GM23338 (cell line): ENCODE results near the gene LRP11. TPM values are rescaled to one million over a fixed set of nuclear protein-coding genes. Genes with fewer than 3 reads are reported as not detected.

Experiments
- ATAC-seq: fragments of 200-7000 bp; cut with Tn5 transposase; 3 replicates; pipeline ENCODE4 v1.9.1; 2020
- DNase-seq: peaks from one replicate; pipeline ENCODE4 v3.0.0-alpha.2; 2015; ENCODE audit warnings: low spot score
- H2AFZ ChIP-seq: fragments of 200-600 bp; sonication (generic); 2 replicates; pipeline ENCODE4 v1.8.0; 2016; ENCODE audit warnings: antibody characterized with exemption, mild to moderate bottlenecking, moderate library complexity
- H3F3A ChIP-seq: fragments of 200-600 bp; sonication (generic); replicated peaks from 2 replicates; pipeline ENCODE4 v1.8.0; 2017; ENCODE audit warnings: antibody characterized with exemption, mixed run types, low read depth
- H3K27ac ChIP-seq: fragments of 200-600 bp; sonication (generic); 2 replicates; pipeline ENCODE4 v1.6.1; 2016; ENCODE audit warnings: low read depth
- H3K27me3 ChIP-seq: fragments of 200-600 bp; sonication (generic); 2 replicates; pipeline ENCODE4 v1.8.0; 2016; ENCODE audit warnings: mild to moderate bottlenecking, mixed run types, moderate library complexity; ENCODE audit not compliant: insufficient read depth
- H3K36me3 ChIP-seq: fragments of 200-600 bp; sonication (generic); 2 replicates; pipeline ENCODE4 v1.8.0; 2016; ENCODE audit warnings: mild to moderate bottlenecking; ENCODE audit not compliant: insufficient read depth
- H3K4me1 ChIP-seq: fragments of 200-600 bp; sonication (generic); 2 replicates; pipeline ENCODE4 v1.8.0; 2016; ENCODE audit warnings: mild to moderate bottlenecking, moderate library complexity; ENCODE audit not compliant: insufficient read depth
- H3K4me2 ChIP-seq: fragments of 200-600 bp; sonication (generic); 2 replicates; pipeline ENCODE4 v1.7.1; 2017; ENCODE audit warnings: mixed run types
- H3K4me3 ChIP-seq: fragments of 200-600 bp; sonication (generic); 2 replicates; pipeline ENCODE4 v1.6.1; 2016; ENCODE audit warnings: mixed run types
- H3K79me2 ChIP-seq: fragments of 200-600 bp; sonication (generic); replicated peaks from 2 replicates; pipeline ENCODE4 v1.8.0; 2017; ENCODE audit warnings: mild to moderate bottlenecking; ENCODE audit not compliant: insufficient read depth
- H3K9me2 ChIP-seq: fragments of 200-600 bp; sonication (generic); 2 replicates; pipeline ENCODE4 v1.8.0; 2017; ENCODE audit not compliant: insufficient read depth
- H4K20me1 ChIP-seq: fragments of 200-600 bp; sonication (generic); replicated peaks from 2 replicates; pipeline ENCODE4 v1.8.0; 2017; ENCODE audit warnings: mild to moderate bottlenecking; ENCODE audit not compliant: insufficient read depth
- H3K27ac Mint-ChIP-seq: 2 replicates; pipeline ENCODE4 v1.8.0; 2020; ENCODE audit warnings: inconsistent platforms, mild to moderate bottlenecking, moderate library complexity, mixed read lengths
- H3K27me3 Mint-ChIP-seq: 3 replicates; pipeline ENCODE4 v1.8.0; 2022; ENCODE audit warnings: low read depth, mild to moderate bottlenecking, moderate library complexity, mixed read lengths, inconsistent platforms; ENCODE audit not compliant: insufficient read depth, poor library complexity
- H3K36me3 Mint-ChIP-seq: 3 replicates; pipeline ENCODE4 v1.8.0; 2021; ENCODE audit warnings: low read depth, mild to moderate bottlenecking, inconsistent platforms, moderate library complexity, mixed read lengths
- H3K4me1 Mint-ChIP-seq: 3 replicates; pipeline ENCODE4 v1.8.0; 2020; ENCODE audit warnings: mild to moderate bottlenecking, inconsistent platforms, mixed read lengths
- H3K4me3 Mint-ChIP-seq: 3 replicates; pipeline ENCODE4 v1.8.0; 2021; ENCODE audit warnings: moderate library complexity, mild to moderate bottlenecking, inconsistent platforms, mixed read lengths
- H3K9me3 Mint-ChIP-seq: 3 replicates; pipeline ENCODE4 v1.8.0; 2020; ENCODE audit warnings: moderate library complexity, mild to moderate bottlenecking, inconsistent platforms, mixed read lengths
- CREB1 ChIP-seq: fragments of 250-450 bp; sonication (Bioruptor Pico); IDR thresholded peaks from 2 replicates; pipeline ENCODE4 v1.5.0; 2020; ENCODE audit warnings: low read depth, mild to moderate bottlenecking, moderate library complexity
- CTCF ChIP-seq, 2 experiments: fragments of 200-600 bp in 1 of 2; sonication (generic) in 1 of 2; conservative IDR thresholded peaks; 2 replicates each; pipeline versions ENCODE4 v1.5.1 to v1.6.1; 2016 to 2017; ENCODE audit warnings: antibody characterized with exemption in 2 of 2, low read depth in 2 of 2, mild to moderate bottlenecking in 2 of 2, moderate library complexity in 1 of 2
- ETS1 ChIP-seq: IDR thresholded peaks from 2 replicates; pipeline ENCODE4 v1.6.1; 2016; ENCODE audit warnings: antibody characterized with exemption
- EZH2 ChIP-seq: fragments of 200-600 bp; sonication (generic); IDR thresholded peaks from one replicate; pipeline ENCODE4 v1.8.0; 2017; ENCODE audit warnings: antibody characterized with exemption, mild to moderate bottlenecking, low read depth; ENCODE audit not compliant: unreplicated experiment
- EZH2phosphoT487 ChIP-seq: fragments of 200-600 bp; sonication (generic); IDR thresholded peaks from one replicate; pipeline ENCODE4 v1.8.1; 2018; ENCODE audit warnings: antibody characterized with exemption; ENCODE audit not compliant: unreplicated experiment
- JUNB ChIP-seq: IDR thresholded peaks from one replicate; pipeline ENCODE4 v1.6.1; 2016; ENCODE audit warnings: antibody characterized with exemption; ENCODE audit not compliant: unreplicated experiment
- NANOG ChIP-seq: IDR thresholded peaks from 2 replicates; pipeline ENCODE4 v1.6.1; 2016; ENCODE audit warnings: antibody characterized with exemption, borderline replicate concordance
- POLR2AphosphoS5 ChIP-seq: IDR thresholded peaks from 2 replicates; pipeline ENCODE4 v1.6.1; 2016; ENCODE audit warnings: antibody characterized with exemption, low read depth
- STAT1 ChIP-seq: IDR thresholded peaks from one replicate; pipeline ENCODE4 v1.6.1; 2016; ENCODE audit warnings: antibody characterized with exemption; ENCODE audit not compliant: unreplicated experiment
- ZNF114 ChIP-seq: fragments of 250-450 bp; sonication (Bioruptor Pico); IDR thresholded peaks from 2 replicates; pipeline ENCODE4 v1.5.0; 2020; ENCODE audit warnings: mild to moderate bottlenecking, moderate library complexity
- ZNF331 ChIP-seq: fragments of 250-450 bp; sonication (Bioruptor Pico); IDR thresholded peaks from 2 replicates; pipeline ENCODE4 v1.5.0; 2020; ENCODE audit warnings: low read depth, mild to moderate bottlenecking, moderate library complexity
- polyA plus RNA-seq: library from polyadenylated mRNA; unstranded; fragments of >200 nt; fragmentation: Nextera tagmentation; extraction: Ambion mirVana; gene quantifications from 2 replicates; pipeline ENCODE4 v1.2.1, GENCODE V29; 2016
- total RNA-seq: library from RNA; depleted of rRNA; stranded (reverse); fragments of >200 nt; shearing (Covaris generic); gene quantifications from 2 replicates; pipeline ENCODE4 v1.2.3, GENCODE V29; 2014
- TF ChIP-seq, protein P1 (sequence below): IDR thresholded peaks from one replicate; pipeline ENCODE4 v1.6.1; 2018; ENCODE audit warnings: antibody characterized with exemption; ENCODE audit not compliant: unreplicated experiment
- TF ChIP-seq, protein P2 (sequence below): fragments of 250-450 bp; sonication (Bioruptor Pico); IDR thresholded peaks from 2 replicates; pipeline ENCODE4 v1.5.0; 2020; ENCODE audit warnings: mild to moderate bottlenecking, moderate library complexity

LRP11 gene
- total and polyA plus RNA-seq, 2 experiments from 2014 or later = 10.8 to 37.1 TPM

DNA sequence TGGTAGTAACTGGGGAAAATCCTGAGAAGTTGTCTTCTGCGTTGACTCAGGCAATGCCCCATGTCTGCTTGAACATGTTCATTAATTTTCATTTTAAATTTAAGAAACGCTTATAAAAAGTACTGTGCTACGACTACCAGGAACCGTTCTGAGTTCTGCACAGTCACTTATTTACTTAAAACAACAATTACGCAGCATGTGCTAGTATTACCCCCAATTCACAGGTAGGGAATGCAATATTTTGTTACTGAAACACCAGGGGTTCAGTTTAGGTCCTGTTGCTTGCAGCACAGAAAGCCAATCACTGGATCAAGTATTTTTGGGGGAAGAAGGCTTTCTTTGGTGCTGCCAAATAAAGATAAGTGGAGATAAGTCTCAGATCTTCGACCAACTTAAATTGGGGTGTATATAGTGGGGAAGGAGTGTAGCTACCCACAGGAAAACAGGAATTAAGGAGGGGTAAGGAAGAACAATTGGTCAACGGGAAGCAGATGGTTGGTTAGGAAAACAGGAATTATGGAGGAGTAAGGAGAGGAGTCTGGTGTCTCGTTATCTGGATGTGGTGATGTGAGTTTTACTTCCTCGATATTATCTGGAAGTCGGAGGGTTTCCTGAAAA is 5.2 kb upstream of the LRP11 start:
- Histone ChIP-seq H3K27ac (no peak overlapping the region), H3K9me2 (no peaks in the 10 kb centered on the region; the same call in none of the 2 replicates), H3F3A (no peaks in the 10 kb centered on the region), H4K20me1 (no peaks in the 10 kb centered on the region), H3K79me2 (no peaks in the 10 kb centered on the region), H2AFZ (no peak overlapping the region), H3K4me2 (no peak overlapping the region), H3K4me3 (no peak overlapping the region), H3K27me3 (no peaks in the 10 kb centered on the region), H3K4me1 (no peaks in the 10 kb centered on the region), H3K36me3 (no peaks in the 10 kb centered on the region)
- TF ChIP-seq ZNF114 (CRISPR knock-in tag) (no peak), NANOG (no peak), CTCF (conservative IDR thresholded peaks at IDR 0.05; ENCODE audit: low read depth in 2 of 2) (no peak), ZNF331 (CRISPR knock-in tag) (no peak), ETS1 (no peak), POLR2AphosphoS5 (no peak), JUNB (no peak), CREB1 (CRISPR knock-in tag) (no peak), STAT1 (no peak), EZH2 (no peak), EZH2phosphoT487 (no peak)
- TF ChIP-seq, protein P1, sequence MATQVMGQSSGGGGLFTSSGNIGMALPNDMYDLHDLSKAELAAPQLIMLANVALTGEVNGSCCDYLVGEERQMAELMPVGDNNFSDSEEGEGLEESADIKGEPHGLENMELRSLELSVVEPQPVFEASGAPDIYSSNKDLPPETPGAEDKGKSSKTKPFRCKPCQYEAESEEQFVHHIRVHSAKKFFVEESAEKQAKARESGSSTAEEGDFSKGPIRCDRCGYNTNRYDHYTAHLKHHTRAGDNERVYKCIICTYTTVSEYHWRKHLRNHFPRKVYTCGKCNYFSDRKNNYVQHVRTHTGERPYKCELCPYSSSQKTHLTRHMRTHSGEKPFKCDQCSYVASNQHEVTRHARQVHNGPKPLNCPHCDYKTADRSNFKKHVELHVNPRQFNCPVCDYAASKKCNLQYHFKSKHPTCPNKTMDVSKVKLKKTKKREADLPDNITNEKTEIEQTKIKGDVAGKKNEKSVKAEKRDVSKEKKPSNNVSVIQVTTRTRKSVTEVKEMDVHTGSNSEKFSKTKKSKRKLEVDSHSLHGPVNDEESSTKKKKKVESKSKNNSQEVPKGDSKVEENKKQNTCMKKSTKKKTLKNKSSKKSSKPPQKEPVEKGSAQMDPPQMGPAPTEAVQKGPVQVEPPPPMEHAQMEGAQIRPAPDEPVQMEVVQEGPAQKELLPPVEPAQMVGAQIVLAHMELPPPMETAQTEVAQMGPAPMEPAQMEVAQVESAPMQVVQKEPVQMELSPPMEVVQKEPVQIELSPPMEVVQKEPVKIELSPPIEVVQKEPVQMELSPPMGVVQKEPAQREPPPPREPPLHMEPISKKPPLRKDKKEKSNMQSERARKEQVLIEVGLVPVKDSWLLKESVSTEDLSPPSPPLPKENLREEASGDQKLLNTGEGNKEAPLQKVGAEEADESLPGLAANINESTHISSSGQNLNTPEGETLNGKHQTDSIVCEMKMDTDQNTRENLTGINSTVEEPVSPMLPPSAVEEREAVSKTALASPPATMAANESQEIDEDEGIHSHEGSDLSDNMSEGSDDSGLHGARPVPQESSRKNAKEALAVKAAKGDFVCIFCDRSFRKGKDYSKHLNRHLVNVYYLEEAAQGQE = no peak
- TF ChIP-seq, protein P2, sequence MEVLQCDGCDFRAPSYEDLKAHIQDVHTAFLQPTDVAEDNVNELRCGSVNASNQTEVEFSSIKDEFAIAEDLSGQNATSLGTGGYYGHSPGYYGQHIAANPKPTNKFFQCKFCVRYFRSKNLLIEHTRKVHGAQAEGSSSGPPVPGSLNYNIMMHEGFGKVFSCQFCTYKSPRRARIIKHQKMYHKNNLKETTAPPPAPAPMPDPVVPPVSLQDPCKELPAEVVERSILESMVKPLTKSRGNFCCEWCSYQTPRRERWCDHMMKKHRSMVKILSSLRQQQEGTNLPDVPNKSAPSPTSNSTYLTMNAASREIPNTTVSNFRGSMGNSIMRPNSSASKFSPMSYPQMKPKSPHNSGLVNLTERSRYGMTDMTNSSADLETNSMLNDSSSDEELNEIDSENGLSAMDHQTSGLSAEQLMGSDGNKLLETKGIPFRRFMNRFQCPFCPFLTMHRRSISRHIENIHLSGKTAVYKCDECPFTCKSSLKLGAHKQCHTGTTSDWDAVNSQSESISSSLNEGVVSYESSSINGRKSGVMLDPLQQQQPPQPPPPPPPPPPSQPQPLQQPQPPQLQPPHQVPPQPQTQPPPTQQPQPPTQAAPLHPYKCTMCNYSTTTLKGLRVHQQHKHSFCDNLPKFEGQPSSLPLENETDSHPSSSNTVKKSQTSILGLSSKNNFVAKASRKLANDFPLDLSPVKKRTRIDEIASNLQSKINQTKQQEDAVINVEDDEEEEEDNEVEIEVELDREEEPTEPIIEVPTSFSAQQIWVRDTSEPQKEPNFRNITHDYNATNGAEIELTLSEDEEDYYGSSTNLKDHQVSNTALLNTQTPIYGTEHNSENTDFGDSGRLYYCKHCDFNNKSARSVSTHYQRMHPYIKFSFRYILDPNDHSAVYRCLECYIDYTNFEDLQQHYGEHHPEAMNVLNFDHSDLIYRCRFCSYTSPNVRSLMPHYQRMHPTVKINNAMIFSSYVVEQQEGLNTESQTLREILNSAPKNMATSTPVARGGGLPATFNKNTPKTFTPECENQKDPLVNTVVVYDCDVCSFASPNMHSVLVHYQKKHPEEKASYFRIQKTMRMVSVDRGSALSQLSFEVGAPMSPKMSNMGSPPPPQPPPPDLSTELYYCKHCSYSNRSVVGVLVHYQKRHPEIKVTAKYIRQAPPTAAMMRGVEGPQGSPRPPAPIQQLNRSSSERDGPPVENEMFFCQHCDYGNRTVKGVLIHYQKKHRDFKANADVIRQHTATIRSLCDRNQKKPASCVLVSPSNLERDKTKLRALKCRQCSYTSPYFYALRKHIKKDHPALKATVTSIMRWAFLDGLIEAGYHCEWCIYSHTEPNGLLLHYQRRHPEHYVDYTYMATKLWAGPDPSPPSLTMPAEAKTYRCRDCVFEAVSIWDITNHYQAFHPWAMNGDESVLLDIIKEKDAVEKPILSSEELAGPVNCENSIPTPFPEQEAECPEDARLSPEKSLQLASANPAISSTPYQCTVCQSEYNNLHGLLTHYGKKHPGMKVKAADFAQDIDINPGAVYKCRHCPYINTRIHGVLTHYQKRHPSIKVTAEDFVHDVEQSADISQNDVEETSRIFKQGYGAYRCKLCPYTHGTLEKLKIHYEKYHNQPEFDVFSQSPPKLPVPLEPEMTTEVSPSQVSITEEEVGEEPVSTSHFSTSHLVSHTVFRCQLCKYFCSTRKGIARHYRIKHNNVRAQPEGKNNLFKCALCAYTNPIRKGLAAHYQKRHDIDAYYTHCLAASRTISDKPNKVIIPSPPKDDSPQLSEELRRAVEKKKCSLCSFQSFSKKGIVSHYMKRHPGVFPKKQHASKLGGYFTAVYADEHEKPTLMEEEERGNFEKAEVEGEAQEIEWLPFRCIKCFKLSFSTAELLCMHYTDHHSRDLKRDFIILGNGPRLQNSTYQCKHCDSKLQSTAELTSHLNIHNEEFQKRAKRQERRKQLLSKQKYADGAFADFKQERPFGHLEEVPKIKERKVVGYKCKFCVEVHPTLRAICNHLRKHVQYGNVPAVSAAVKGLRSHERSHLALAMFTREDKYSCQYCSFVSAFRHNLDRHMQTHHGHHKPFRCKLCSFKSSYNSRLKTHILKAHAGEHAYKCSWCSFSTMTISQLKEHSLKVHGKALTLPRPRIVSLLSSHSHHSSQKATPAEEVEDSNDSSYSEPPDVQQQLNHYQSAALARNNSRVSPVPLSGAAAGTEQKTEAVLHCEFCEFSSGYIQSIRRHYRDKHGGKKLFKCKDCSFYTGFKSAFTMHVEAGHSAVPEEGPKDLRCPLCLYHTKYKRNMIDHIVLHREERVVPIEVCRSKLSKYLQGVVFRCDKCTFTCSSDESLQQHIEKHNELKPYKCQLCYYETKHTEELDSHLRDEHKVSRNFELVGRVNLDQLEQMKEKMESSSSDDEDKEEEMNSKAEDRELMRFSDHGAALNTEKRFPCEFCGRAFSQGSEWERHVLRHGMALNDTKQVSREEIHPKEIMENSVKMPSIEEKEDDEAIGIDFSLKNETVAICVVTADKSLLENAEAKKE = no peak
- peaks cover 6% of the 10 kb centered on the region; the same call in 2 of the 3 replicates for H3K9me3 Mint-ChIP-seq
- H3K27me3 Mint-ChIP-seq = peaks cover 3% of the 10 kb centered on the region
- DNase-seq (no peak), ATAC-seq (no peak)
- H3K4me3 Mint-ChIP-seq = no peak overlapping the region
- H3K27ac Mint-ChIP-seq = no peak overlapping the region
- no peaks in the 10 kb centered on the region for H3K36me3 Mint-ChIP-seq
- peaks cover 18% of the 10 kb centered on the region for H3K4me1 Mint-ChIP-seq
